Stimulated activated effector memory CD8-positive, alpha-beta T cell treated with anti-CD3 and anti-CD28 coated beads, Interleukin-12 subunit alpha, Interleukin-12 subunit beta, amount 100 ng/mL, for 72 hours (primary cell): ENCODE measurements around the gene ZMYM3.
A peak's percentile ranks its signal among the peaks of the same experiment; 100 is the strongest.
"Not testable (repeated sequence)": the region's sequence is repeated elsewhere in the genome, so short reads cannot be mapped to it uniquely, and the experiment has no call there.

Source experiments
- ATAC-seq: fragments of 150-1000 bp; cut with Tn5 transposase; 2 replicates; pipeline ENCODE4 v1.10.0; 2021
- DNase-seq, 2 donors: peaks; one replicate each; pipeline ENCODE4 v3.0.0; 2021 to 2022; ENCODE audit warnings: low spot score in 2 of 2
- H3K27ac Mint-ChIP-seq: one replicate; pipeline ENCODE4 v1.8.0; 2022; ENCODE audit warnings: mild to moderate bottlenecking, mixed read lengths
- H3K36me3 Mint-ChIP-seq: one replicate; pipeline ENCODE4 v1.8.0; 2022; ENCODE audit warnings: mild to moderate bottlenecking, mixed read lengths
- H3K4me1 Mint-ChIP-seq: one replicate; pipeline ENCODE4 v1.8.0; 2022; ENCODE audit warnings: mixed read lengths
- H3K4me3 Mint-ChIP-seq: one replicate; pipeline ENCODE4 v1.8.0; 2022; ENCODE audit warnings: mild to moderate bottlenecking, mixed read lengths
- H3K9me3 Mint-ChIP-seq: one replicate; pipeline ENCODE4 v1.8.0; 2022; ENCODE audit warnings: mixed read lengths

The ZMYM3 gene

GRCh38 chrX:71272313-71272712 is 18.4 kb upstream of the ZMYM3 start:
- H3K4me1 Mint-ChIP-seq, H3K36me3 Mint-ChIP-seq, H3K4me3 Mint-ChIP-seq, DNase-seq, H3K9me3 Mint-ChIP-seq, H3K27ac Mint-ChIP-seq, ATAC-seq: not testable (repeated sequence)

GRCh38 chrX:71269801-71270395 is 16.0 kb upstream of the ZMYM3 start:
- H3K27ac Mint-ChIP-seq: no peak overlapping the region
- H3K36me3 Mint-ChIP-seq: no peaks in the 10 kb centered on the region
- H3K4me1 Mint-ChIP-seq: no peaks in the 10 kb centered on the region
- ATAC-seq (no peak), DNase-seq (no peak)
- H3K4me3 Mint-ChIP-seq: no peak overlapping the region
- no peaks in the 10 kb centered on the region for H3K9me3 Mint-ChIP-seq

- H3K4me1 Mint-ChIP-seq, ATAC-seq, DNase-seq, H3K27ac Mint-ChIP-seq, H3K36me3 Mint-ChIP-seq, H3K4me3 Mint-ChIP-seq, H3K9me3 Mint-ChIP-seq: not testable (repeated sequence)
Observed at GRCh38 chrX:71268624-71269023, 14.7 kb upstream of the ZMYM3 start.

GRCh38 chrX:71256856-71257255 is 2.9 kb upstream of the ZMYM3 start:
- no peaks in the 10 kb centered on the region for H3K9me3 Mint-ChIP-seq
- no peak overlapping the region for H3K27ac Mint-ChIP-seq

GRCh38 chrX:71256051-71256450 is 2.1 kb upstream of the ZMYM3 start:
- no peaks in the 10 kb centered on the region for H3K9me3 Mint-ChIP-seq
- peak overlapping the region; percentile 86 for H3K4me3 Mint-ChIP-seq
- H3K27ac Mint-ChIP-seq: peak overlapping the region; percentile 94
- H3K4me1 Mint-ChIP-seq: peaks cover 27% of the 10 kb centered on the region
- no peak for ATAC-seq
- peaks cover 6% of the 10 kb centered on the region for H3K36me3 Mint-ChIP-seq
- DNase-seq: no peak

More at GRCh38 chrX:71256856-71257255, 2.9 kb upstream of the ZMYM3 start:
- H3K4me1 Mint-ChIP-seq: peaks cover 19% of the 10 kb centered on the region
- ATAC-seq: no peak
- H3K4me3 Mint-ChIP-seq: no peak overlapping the region
- DNase-seq: no peak
- H3K36me3 Mint-ChIP-seq: peaks cover 6% of the 10 kb centered on the region

- DNase-seq (peak in 1 of 2 donors; percentile 55), ATAC-seq (no peak)
- peak overlapping the region; percentile 94 for H3K27ac Mint-ChIP-seq
- H3K4me3 Mint-ChIP-seq: peak overlapping the region; percentile 86
- H3K4me1 Mint-ChIP-seq: peaks cover 29% of the 10 kb centered on the region
- no peaks in the 10 kb centered on the region for H3K9me3 Mint-ChIP-seq
- peaks cover 15% of the 10 kb centered on the region for H3K36me3 Mint-ChIP-seq
Observed at GRCh38 chrX:71253253-71254091, 468 bp downstream of the ZMYM3 start.

- Mint-ChIP-seq H3K27ac (peak overlapping the region; percentile 40), H3K4me1 (peaks cover 29% of the 10 kb centered on the region), H3K4me3 (peak overlapping the region; percentile 86), H3K36me3 (peaks cover 22% of the 10 kb centered on the region), H3K9me3 (no peaks in the 10 kb centered on the region)
- no peak for ATAC-seq
- no peak for DNase-seq
Observed at GRCh38 chrX:71252221-71252620, 1.7 kb downstream of the ZMYM3 start.

GRCh38 chrX:71251466-71251973 is 2.4 kb downstream of the ZMYM3 start:
- Mint-ChIP-seq H3K36me3 (peaks cover 26% of the 10 kb centered on the region), H3K4me1 (peaks cover 29% of the 10 kb centered on the region), H3K4me3 (peak overlapping the region; percentile 86), H3K27ac (peak overlapping the region; percentile 40), H3K9me3 (no peaks in the 10 kb centered on the region)
- DNase-seq (no peak), ATAC-seq (no peak)

- Mint-ChIP-seq H3K4me1 (peaks cover 28% of the 10 kb centered on the region), H3K27ac (peak overlapping the region; percentile 40), H3K9me3 (no peaks in the 10 kb centered on the region), H3K36me3 (peaks cover 29% of the 10 kb centered on the region), H3K4me3 (no peak overlapping the region)
- ATAC-seq (no peak), DNase-seq (no peak)
Observed at GRCh38 chrX:71250841-71251240, 3.1 kb downstream of the ZMYM3 start.

- Mint-ChIP-seq H3K4me1 (no peaks in the 10 kb centered on the region), H3K27ac (no peak overlapping the region), H3K4me3 (no peak overlapping the region), H3K36me3 (peaks cover 61% of the 10 kb centered on the region), H3K9me3 (no peaks in the 10 kb centered on the region)
- DNase-seq: no peak
- ATAC-seq: no peak
Observed at GRCh38 chrX:71245159-71245558, 8.8 kb downstream of the ZMYM3 start.

- no peak overlapping the region for H3K4me3 Mint-ChIP-seq
- DNase-seq: no peak
- H3K36me3 Mint-ChIP-seq: peaks cover 67% of the 10 kb centered on the region
- H3K9me3 Mint-ChIP-seq: no peaks in the 10 kb centered on the region
- ATAC-seq: no peak
- H3K27ac Mint-ChIP-seq: peak overlapping the region; percentile 23
- H3K4me1 Mint-ChIP-seq: no peaks in the 10 kb centered on the region
Observed at GRCh38 chrX:71244359-71245128, 9.4 kb downstream of the ZMYM3 start.

- no peaks in the 10 kb centered on the region for H3K4me1 Mint-ChIP-seq
Observed at GRCh38 chrX:71241301-71241700, 12.6 kb downstream of the ZMYM3 start.

GRCh38 chrX:71239781-71240180 is 14.2 kb downstream of the ZMYM3 start:
- no peak overlapping the region for H3K27ac Mint-ChIP-seq
- DNase-seq (no peak), ATAC-seq (no peak)
- H3K4me3 Mint-ChIP-seq: no peak overlapping the region
- peaks cover 39% of the 10 kb centered on the region for H3K36me3 Mint-ChIP-seq
- no peaks in the 10 kb centered on the region for H3K9me3 Mint-ChIP-seq
- no peaks in the 10 kb centered on the region for H3K4me1 Mint-ChIP-seq

More at GRCh38 chrX:71241301-71241700, 12.6 kb downstream of the ZMYM3 start:
- H3K36me3 Mint-ChIP-seq: peaks cover 51% of the 10 kb centered on the region
- no peak for ATAC-seq
- H3K4me3 Mint-ChIP-seq: no peak overlapping the region
- DNase-seq: no peak
- H3K27ac Mint-ChIP-seq: no peak overlapping the region
- H3K9me3 Mint-ChIP-seq: no peaks in the 10 kb centered on the region

- Mint-ChIP-seq H3K4me3 (no peak overlapping the region), H3K9me3 (no peaks in the 10 kb centered on the region)
- DNase-seq: no peak
Observed at GRCh38 chrX:71236836-71237235, 17.1 kb downstream of the ZMYM3 start.

GRCh38 chrX:71235482-71235881 is 18.5 kb downstream of the ZMYM3 start:
- Mint-ChIP-seq H3K4me3 (no peak overlapping the region), H3K4me1 (no peaks in the 10 kb centered on the region), H3K9me3 (no peaks in the 10 kb centered on the region), H3K27ac (no peak overlapping the region), H3K36me3 (peaks cover 13% of the 10 kb centered on the region)
- no peak for ATAC-seq
- no peak for DNase-seq

More at GRCh38 chrX:71236836-71237235, 17.1 kb downstream of the ZMYM3 start:
- Mint-ChIP-seq H3K36me3 (peaks cover 13% of the 10 kb centered on the region), H3K4me1 (no peaks in the 10 kb centered on the region), H3K27ac (no peak overlapping the region)
- ATAC-seq: no peak
